HEK293 (cell line): ENCODE data around the gene ZNF816.

Source experiments
- ZNF16 ChIP-seq: fragments of 450-650 bp; formaldehyde crosslinking; IDR thresholded peaks from 2 replicates; pipeline ENCODE4 v1.5.1; 2016; ENCODE audit warnings: low read depth, missing biosample characterization, missing genetic modification characterization
- ZNF624 ChIP-seq: fragments of 450-650 bp; formaldehyde crosslinking; IDR thresholded peaks from 2 replicates; pipeline ENCODE4 v1.5.1; 2017; ENCODE audit warnings: missing biosample characterization, missing genetic modification characterization
- ZNF776 ChIP-seq: fragments of 450-650 bp; formaldehyde crosslinking; IDR thresholded peaks from 2 replicates; pipeline ENCODE4 v1.5.0; 2017; ENCODE audit warnings: missing biosample characterization, missing genetic modification characterization, borderline replicate concordance
- TF ChIP-seq, protein P1 (sequence below): fragments of 450-650 bp; formaldehyde crosslinking; IDR thresholded peaks from 2 replicates; pipeline ENCODE4 v1.5.1; 2016; ENCODE audit warnings: missing biosample characterization, missing genetic modification characterization

DNA sequence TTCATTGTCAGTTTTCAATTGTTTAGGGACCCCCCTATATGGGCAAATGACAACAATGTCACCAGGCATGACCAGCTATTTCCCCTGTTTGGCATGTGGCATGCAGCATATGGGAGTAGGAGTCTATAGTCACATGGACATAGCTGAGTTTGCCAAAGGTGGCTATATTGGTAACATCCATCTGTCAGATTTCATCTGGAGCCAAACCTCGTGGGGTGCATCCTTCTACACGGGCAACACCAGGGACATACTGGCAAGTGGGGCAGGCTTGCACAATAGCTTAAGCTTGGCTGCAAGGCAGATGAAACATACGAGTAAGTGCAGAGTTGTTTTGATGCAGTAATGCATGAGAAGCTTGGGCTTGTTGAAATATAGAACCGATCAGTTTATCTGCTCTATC, 24.5 kb upstream of the ZNF816 start:
- TF ChIP-seq ZNF776 (tag by site-specific recombination) (no peak), ZNF624 (tag by site-specific recombination) (no peak), ZNF16 (tag by site-specific recombination) (no peak)
- TF ChIP-seq, protein P1, sequence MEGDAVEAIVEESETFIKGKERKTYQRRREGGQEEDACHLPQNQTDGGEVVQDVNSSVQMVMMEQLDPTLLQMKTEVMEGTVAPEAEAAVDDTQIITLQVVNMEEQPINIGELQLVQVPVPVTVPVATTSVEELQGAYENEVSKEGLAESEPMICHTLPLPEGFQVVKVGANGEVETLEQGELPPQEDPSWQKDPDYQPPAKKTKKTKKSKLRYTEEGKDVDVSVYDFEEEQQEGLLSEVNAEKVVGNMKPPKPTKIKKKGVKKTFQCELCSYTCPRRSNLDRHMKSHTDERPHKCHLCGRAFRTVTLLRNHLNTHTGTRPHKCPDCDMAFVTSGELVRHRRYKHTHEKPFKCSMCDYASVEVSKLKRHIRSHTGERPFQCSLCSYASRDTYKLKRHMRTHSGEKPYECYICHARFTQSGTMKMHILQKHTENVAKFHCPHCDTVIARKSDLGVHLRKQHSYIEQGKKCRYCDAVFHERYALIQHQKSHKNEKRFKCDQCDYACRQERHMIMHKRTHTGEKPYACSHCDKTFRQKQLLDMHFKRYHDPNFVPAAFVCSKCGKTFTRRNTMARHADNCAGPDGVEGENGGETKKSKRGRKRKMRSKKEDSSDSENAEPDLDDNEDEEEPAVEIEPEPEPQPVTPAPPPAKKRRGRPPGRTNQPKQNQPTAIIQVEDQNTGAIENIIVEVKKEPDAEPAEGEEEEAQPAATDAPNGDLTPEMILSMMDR (tag by site-specific recombination): no peak
